HEK293 (cell line): ENCODE measurements around the gene MKLN1.

Source experiments
- BCL6B ChIP-seq: fragments of 450-650 bp; formaldehyde crosslinking; IDR thresholded peaks from 2 replicates; pipeline ENCODE4 v1.5.1; 2017; ENCODE audit warnings: missing biosample characterization, missing genetic modification characterization
- CTCF ChIP-seq: fragments of 450-650 bp; formaldehyde crosslinking; IDR thresholded peaks from 2 replicates; pipeline ENCODE4 v1.5.1; 2016; ENCODE audit warnings: missing biosample characterization, missing genetic modification characterization
- PRDM6 ChIP-seq: fragments of 450-650 bp; formaldehyde crosslinking; IDR thresholded peaks from 2 replicates; pipeline ENCODE4 v1.5.1; 2017; ENCODE audit warnings: missing biosample characterization, missing genetic modification characterization
- REST ChIP-seq: fragments of 450-650 bp; formaldehyde crosslinking; IDR thresholded peaks from 2 replicates; pipeline ENCODE4 v1.5.1; 2016; ENCODE audit warnings: missing biosample characterization, missing genetic modification characterization
- ZBTB1 ChIP-seq: fragments of 450-650 bp; formaldehyde crosslinking; IDR thresholded peaks from 2 replicates; pipeline ENCODE4 v1.5.1; 2016; ENCODE audit warnings: missing biosample characterization, missing genetic modification characterization
- ZNF133 ChIP-seq: fragments of 450-650 bp; formaldehyde crosslinking; IDR thresholded peaks from 2 replicates; pipeline ENCODE4 v1.5.1; 2016; ENCODE audit warnings: missing biosample characterization, missing genetic modification characterization
- ZNF549 ChIP-seq: fragments of 450-650 bp; IDR thresholded peaks from 2 replicates; pipeline ENCODE4 v1.5.1; 2018; ENCODE audit warnings: missing biosample characterization, missing genetic modification characterization, mild to moderate bottlenecking, inconsistent platforms, moderate library complexity
- ZNF626 ChIP-seq: fragments of 450-650 bp; sonication (Bioruptor Pico); formaldehyde crosslinking; IDR thresholded peaks from 2 replicates; pipeline ENCODE4 v1.5.1; 2018; ENCODE audit warnings: missing biosample characterization, missing genetic modification characterization, inconsistent platforms
- ZNF792 ChIP-seq: fragments of 450-650 bp; formaldehyde crosslinking; IDR thresholded peaks from 2 replicates; pipeline ENCODE4 v1.5.1; 2016; ENCODE audit warnings: missing biosample characterization, missing genetic modification characterization
- ZSCAN4 ChIP-seq: fragments of 450-650 bp; formaldehyde crosslinking; IDR thresholded peaks from 2 replicates; pipeline ENCODE4 v1.5.1; 2017; ENCODE audit warnings: missing biosample characterization, missing genetic modification characterization

- TF ChIP-seq ZNF133 (tag by site-specific recombination) = no peak
- no peak for TF ChIP-seq ZNF549 (tag by site-specific recombination)
- no peak for TF ChIP-seq ZBTB1
- TF ChIP-seq REST (tag by site-specific recombination) = no peak
- TF ChIP-seq BCL6B (tag by site-specific recombination) = no peak
- no peak for TF ChIP-seq ZSCAN4 (tag by site-specific recombination)
- no peak for TF ChIP-seq ZNF792 (tag by site-specific recombination)
- TF ChIP-seq CTCF (tag by site-specific recombination) = no peak
- no peak for TF ChIP-seq PRDM6 (tag by site-specific recombination)
- TF ChIP-seq ZNF626 (tag by site-specific recombination) = no peak
These were observed 28.5 kb downstream of the MKLN1 start for GRCh38 chr7:131355917-131356777.
